Chondrocyte (in vitro differentiated cells): Measurements from ENCODE around the gene PRAMEF12. TPM values are rescaled to one million over a fixed set of nuclear protein-coding genes. Genes with fewer than 3 reads are reported as not detected.
A peak's percentile ranks its signal among the peaks of the same experiment; 100 is the strongest.
"Not testable (repeated sequence)": the region's sequence is repeated elsewhere in the genome, so short reads cannot be mapped to it uniquely, and the experiment has no call there.

Experiments
- DNase-seq: peaks from one replicate; pipeline ENCODE4 v3.0.0; 2021; ENCODE audit warnings: mixed read lengths, low spot score
- H3K27ac Mint-ChIP-seq: one replicate; pipeline ENCODE4 v1.8.0; 2021; ENCODE audit warnings: mild to moderate bottlenecking, moderate library complexity, mixed read lengths; ENCODE audit not compliant: unreplicated experiment
- H3K27me3 Mint-ChIP-seq: 2 replicates; pipeline ENCODE4 v1.8.0; 2021; ENCODE audit warnings: low read depth, mixed read lengths
- H3K36me3 Mint-ChIP-seq: 2 replicates; pipeline ENCODE4 v1.8.0; 2021; ENCODE audit warnings: low read depth, mixed read lengths
- H3K4me1 Mint-ChIP-seq: 2 replicates; pipeline ENCODE4 v1.8.0; 2021; ENCODE audit warnings: low read depth, mild to moderate bottlenecking, mixed read lengths
- H3K4me3 Mint-ChIP-seq: one replicate; pipeline ENCODE4 v1.8.0; 2021; ENCODE audit warnings: mild to moderate bottlenecking, moderate library complexity, mixed read lengths; ENCODE audit not compliant: unreplicated experiment
- H3K9me3 Mint-ChIP-seq: 2 replicates; pipeline ENCODE4 v1.8.0; 2021; ENCODE audit warnings: low read depth, mixed read lengths
- total RNA-seq: library from RNA; stranded (reverse); gene quantifications from 3 replicates; pipeline ENCODE4 v1.2.1, GENCODE V29; 2021
- TF ChIP-seq, protein P1 (sequence below): fragments of 200-600 bp; sonication (generic); IDR thresholded peaks from 2 replicates; pipeline ENCODE4 v1.5.0; 2021; ENCODE audit warnings: antibody characterized with exemption, mild to moderate bottlenecking, moderate library complexity

Gene PRAMEF12
- total RNA-seq, 1 donor from 2014 or later = not detected

DNA sequence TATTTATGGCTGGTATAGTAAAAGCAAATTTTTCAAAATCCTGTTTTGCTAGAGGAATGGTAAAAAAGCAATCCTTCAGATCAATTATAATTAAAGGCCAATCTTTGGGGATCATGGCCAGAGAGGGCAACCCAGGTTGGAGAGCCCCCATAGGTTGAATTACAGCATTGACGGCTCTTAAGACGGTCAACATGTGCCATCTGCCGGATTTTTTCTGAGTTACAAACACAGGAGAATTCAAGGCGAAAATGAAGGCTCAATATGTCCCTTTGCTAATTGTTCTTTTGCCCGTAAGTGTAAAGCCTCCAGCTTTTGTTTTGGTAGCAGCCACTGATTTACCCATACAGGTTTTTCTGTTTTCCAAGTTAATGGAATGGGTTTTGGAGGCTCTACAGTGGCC, 8.0 kb downstream of the PRAMEF12 start:
- not testable (repeated sequence) for DNase-seq, H3K36me3 Mint-ChIP-seq, H3K4me1 Mint-ChIP-seq, H3K27me3 Mint-ChIP-seq, H3K4me3 Mint-ChIP-seq, H3K27ac Mint-ChIP-seq
- TF ChIP-seq, protein P1, sequence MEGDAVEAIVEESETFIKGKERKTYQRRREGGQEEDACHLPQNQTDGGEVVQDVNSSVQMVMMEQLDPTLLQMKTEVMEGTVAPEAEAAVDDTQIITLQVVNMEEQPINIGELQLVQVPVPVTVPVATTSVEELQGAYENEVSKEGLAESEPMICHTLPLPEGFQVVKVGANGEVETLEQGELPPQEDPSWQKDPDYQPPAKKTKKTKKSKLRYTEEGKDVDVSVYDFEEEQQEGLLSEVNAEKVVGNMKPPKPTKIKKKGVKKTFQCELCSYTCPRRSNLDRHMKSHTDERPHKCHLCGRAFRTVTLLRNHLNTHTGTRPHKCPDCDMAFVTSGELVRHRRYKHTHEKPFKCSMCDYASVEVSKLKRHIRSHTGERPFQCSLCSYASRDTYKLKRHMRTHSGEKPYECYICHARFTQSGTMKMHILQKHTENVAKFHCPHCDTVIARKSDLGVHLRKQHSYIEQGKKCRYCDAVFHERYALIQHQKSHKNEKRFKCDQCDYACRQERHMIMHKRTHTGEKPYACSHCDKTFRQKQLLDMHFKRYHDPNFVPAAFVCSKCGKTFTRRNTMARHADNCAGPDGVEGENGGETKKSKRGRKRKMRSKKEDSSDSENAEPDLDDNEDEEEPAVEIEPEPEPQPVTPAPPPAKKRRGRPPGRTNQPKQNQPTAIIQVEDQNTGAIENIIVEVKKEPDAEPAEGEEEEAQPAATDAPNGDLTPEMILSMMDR = peak; percentile 66
- peaks cover 15% of the 10 kb centered on the region for H3K9me3 Mint-ChIP-seq

DNA sequence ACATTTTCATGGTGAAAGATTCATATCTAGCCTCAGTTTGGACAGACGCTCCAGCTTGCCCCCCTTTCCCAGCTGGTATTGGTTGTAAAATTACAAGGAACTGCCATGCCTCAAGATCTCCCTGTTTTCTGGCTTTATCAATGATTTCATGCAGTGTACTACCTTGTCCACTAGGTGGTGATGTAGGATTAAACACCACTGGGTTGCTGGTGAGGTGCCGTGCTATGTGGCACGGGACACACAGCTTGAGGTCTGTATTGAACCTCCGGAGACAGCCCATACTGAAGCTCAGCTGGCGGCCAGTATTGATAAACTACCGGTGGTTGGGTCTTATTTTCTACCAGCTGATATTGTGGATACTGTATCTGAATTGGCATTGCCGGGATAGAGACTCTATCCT, 10.2 kb downstream of the PRAMEF12 start:
- H3K9me3 Mint-ChIP-seq = peaks cover 15% of the 10 kb centered on the region
- H3K4me1 Mint-ChIP-seq, DNase-seq, H3K27ac Mint-ChIP-seq, H3K36me3 Mint-ChIP-seq, H3K4me3 Mint-ChIP-seq, H3K27me3 Mint-ChIP-seq: not testable (repeated sequence)
- TF ChIP-seq, protein P1 = peak; percentile 59

DNA sequence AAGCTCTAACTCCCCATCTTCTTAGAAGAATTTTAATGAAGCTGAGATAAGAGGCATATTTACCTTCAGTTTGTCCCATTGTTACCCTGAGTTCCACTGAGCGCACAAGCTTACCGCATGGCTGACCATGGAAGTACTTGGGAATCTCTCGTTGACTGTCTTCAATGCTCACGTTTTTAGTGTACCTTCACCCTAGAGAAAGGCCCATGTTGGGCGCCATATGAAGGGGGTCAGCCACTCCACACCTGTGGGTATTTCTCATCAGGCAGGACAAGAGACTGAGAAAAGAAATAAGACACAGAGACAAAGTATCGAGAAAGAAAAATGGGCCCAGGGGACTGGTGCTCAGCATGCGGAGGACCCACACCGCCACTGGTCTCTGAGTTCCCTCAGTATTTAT, 11.2 kb downstream of the PRAMEF12 start:
- not testable (repeated sequence) for H3K27me3 Mint-ChIP-seq, H3K4me1 Mint-ChIP-seq
- H3K9me3 Mint-ChIP-seq = peaks cover 15% of the 10 kb centered on the region

DNA sequence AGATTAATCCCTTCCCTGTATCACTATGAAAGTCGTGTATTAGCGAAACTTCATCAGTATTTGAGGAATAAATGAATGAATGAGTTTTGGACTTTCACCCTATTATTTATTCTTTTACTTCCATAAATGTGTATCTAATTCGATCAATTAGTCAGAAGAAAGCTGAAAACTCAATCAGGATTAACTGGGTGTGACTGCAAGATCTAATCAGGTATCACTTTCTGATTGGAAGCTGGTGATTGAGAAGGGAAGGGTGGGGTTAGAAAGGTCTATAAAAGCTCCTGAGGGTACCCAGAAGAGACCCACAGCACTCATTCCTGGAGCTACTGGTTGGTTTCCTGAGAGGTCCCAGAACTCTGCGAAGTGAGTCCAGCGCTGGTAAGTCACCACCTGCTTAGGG, 17.6 kb downstream of the PRAMEF12 start, which contains the start of gene PRAMEF1:
PRAMEF1 (plus strand) TSS at position 301 of the 400 bp plus-strand sequence. CDS start 1,831 bp downstream, outside the sequence.
- not testable (repeated sequence) for H3K4me3 Mint-ChIP-seq, H3K27ac Mint-ChIP-seq, H3K36me3 Mint-ChIP-seq, DNase-seq, H3K27me3 Mint-ChIP-seq, H3K4me1 Mint-ChIP-seq, H3K9me3 Mint-ChIP-seq

More for the DNA sequence above, 11.2 kb downstream of the PRAMEF12 start:
- not testable (repeated sequence) for H3K4me3 Mint-ChIP-seq, H3K36me3 Mint-ChIP-seq, DNase-seq, H3K27ac Mint-ChIP-seq

DNA sequence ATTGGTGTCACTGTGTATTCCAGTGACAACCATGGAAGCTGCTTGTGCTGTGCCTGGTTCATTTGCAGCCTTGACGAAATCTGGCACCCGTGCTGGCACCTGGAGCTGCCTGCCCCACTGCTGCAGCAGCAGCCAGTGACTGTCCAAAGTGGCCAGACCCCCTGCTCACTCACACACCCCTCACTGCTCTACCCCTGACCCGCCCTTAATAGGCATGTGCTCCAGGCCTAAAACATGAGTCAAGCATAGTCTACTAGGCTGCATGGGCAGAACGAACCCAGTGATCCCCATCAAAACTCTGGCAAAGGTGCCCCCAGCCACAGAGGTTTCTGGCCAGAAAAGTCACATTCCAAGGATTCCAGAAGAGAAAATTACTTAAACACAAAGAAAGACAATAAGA, 25.4 kb downstream of the PRAMEF12 start:
- H3K9me3 Mint-ChIP-seq = peaks cover 7% of the 10 kb centered on the region
- H3K27ac Mint-ChIP-seq = no peak overlapping the region
- H3K4me1 Mint-ChIP-seq = no peaks in the 10 kb centered on the region
- TF ChIP-seq, protein P1 = no peak
- DNase-seq = no peak
- H3K27me3 Mint-ChIP-seq = peaks cover 1% of the 10 kb centered on the region
- H3K4me3 Mint-ChIP-seq = no peak overlapping the region
- no peaks in the 10 kb centered on the region for H3K36me3 Mint-ChIP-seq

DNA sequence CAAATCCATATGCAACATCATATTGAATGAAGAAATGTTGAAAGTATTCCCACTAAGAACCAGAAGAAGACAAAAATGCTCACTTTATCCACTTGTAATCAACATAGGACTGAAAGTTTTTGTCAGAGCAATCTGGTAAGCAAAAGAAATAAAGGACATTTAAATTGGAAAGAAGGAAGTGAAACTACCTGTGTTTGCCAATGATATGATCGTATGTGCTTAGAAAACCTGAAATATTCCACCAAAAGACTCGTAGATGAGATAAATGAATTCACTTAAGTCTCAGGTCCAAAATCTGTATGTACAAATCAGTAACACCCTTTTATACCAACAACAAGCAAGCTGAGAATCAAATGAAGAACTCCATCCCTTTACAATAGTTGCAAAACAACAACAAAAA, 26.2 kb downstream of the PRAMEF12 start:
- no peak overlapping the region for H3K27ac Mint-ChIP-seq
- H3K36me3 Mint-ChIP-seq = no peaks in the 10 kb centered on the region
- H3K27me3 Mint-ChIP-seq = peaks cover 1% of the 10 kb centered on the region
- H3K9me3 Mint-ChIP-seq = peaks cover 13% of the 10 kb centered on the region
- H3K4me1 Mint-ChIP-seq = no peaks in the 10 kb centered on the region
- no peak for DNase-seq
- TF ChIP-seq, protein P1 = no peak
- no peak overlapping the region for H3K4me3 Mint-ChIP-seq
